Measurements from ENCODE around the gene ZNF346.
"Not testable (repeated sequence)": the region's sequence is repeated elsewhere in the genome, so short reads cannot be mapped to it uniquely, and the experiment has no call there.

The ZNF346 gene, protein sequence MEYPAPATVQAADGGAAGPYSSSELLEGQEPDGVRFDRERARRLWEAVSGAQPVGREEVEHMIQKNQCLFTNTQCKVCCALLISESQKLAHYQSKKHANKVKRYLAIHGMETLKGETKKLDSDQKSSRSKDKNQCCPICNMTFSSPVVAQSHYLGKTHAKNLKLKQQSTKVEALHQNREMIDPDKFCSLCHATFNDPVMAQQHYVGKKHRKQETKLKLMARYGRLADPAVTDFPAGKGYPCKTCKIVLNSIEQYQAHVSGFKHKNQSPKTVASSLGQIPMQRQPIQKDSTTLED

DNA sequence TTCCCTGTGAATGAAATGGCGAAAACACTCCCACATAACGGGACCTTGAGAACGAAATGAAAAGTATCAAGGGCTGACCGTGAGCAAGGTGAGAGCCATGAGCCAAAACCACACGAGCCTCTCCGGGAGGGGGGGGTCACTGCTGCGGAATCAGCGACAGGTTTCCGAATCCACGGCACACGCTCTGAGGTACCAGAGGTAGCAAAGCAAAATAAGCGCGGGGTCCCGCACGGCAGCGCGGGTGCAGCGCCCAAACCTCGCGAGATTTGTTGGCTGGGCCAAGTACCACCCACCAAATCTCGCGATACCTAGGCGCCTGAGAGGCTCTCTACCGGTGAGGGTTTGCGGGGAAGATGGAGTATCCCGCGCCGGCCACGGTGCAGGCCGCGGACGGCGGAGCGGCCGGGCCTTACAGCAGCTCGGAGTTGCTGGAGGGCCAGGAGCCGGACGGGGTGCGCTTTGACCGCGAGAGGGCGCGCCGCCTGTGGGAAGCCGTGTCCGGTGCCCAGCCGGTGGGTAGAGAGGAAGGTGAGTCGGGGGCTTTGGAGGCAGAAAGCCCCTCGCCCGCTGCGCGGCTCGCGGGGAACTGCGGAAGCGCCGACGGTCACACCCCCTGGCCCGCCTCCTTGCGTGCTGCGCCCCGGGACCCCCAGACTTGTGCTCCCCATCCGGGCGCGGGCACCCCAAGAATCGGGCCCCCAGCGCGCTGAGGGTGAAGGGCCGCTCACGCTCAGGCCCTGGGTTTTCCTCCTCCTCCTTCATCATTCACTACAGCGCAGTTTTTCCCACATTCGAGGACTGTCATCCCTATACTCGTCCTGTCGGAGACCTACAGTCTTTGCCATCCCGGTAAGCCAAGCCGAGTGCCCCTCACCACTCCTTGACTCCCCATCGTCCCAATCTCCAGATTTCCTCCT, at the start of gene ZNF346:
Gene ZNF346 (plus strand): TSS at position 311 of the 917 bp plus-strand sequence. CDS start 43 bp downstream, at position 354.
- Mint-ChIP-seq H3K4me1 (ENCODE audit: low read depth) (peaks cover 29% of the 10 kb centered on the region), H3K36me3 (ENCODE audit: low read depth) (peaks cover 16% of the 10 kb centered on the region)

DNA sequence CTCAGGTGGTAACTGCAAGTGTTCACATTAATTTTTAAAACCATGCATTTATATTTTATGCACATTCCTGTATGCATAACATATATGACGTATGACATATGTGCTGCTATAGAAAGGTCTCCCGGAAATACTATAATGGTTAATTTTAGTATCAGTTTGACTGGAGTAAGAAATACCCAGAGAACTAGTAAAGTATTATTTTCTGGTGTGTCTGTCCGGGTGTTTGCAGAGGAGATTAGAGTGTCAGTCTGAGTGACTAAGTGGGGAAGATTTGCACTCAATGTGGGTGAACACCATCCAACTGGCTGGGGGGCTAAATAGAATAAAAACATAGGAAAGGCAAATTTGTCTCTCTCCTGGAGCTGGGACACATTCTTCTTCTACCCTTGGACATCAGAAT, 42.8 kb upstream of the ZNF346 start:
- no peaks in the 10 kb centered on the region for H3K9me3 Mint-ChIP-seq
- peaks cover 50% of the 10 kb centered on the region for H3K36me3 Mint-ChIP-seq (ENCODE audit: low read depth)
- no peaks in the 10 kb centered on the region for H3K27me3 Mint-ChIP-seq
- peaks cover 8% of the 10 kb centered on the region for H3K4me1 Mint-ChIP-seq (ENCODE audit: low read depth)
- no peak overlapping the region for H3K4me3 Mint-ChIP-seq
- peak overlapping the region; percentile 24 for H3K27ac Mint-ChIP-seq

More for the DNA sequence above, at the start of gene ZNF346:
- Mint-ChIP-seq H3K27me3 (no peaks in the 10 kb centered on the region), H3K4me3 (peak within 1 kb of the TSS; percentile 92), H3K9me3 (no peaks in the 10 kb centered on the region), H3K27ac (peak within 1 kb of the TSS; percentile 93)

DNA sequence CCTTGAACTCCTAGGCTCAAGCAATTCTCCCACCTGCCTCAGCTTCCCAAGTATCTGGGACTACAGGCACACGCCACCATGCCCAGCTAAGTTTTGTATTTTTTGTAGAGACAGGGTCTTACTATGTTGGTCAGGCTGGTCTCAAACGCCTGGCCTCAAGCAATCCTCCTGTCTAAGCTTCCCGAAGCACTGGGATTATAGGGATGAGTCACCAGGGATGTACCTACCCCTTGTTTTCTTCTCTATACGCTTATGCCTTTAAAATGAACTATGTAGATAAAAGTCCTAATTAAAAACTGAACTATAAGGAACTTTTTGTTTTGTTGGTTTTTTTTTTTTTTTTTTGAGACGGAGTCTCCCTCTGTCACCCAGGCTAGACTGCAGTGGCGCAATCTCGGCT, 41.7 kb upstream of the ZNF346 start:
- H3K9me3 Mint-ChIP-seq, result no peaks in the 10 kb centered on the region
- no peaks in the 10 kb centered on the region for H3K27me3 Mint-ChIP-seq
- H3K4me3 Mint-ChIP-seq, result no peak overlapping the region
- H3K36me3 Mint-ChIP-seq (ENCODE audit: low read depth), result peaks cover 38% of the 10 kb centered on the region
- no peak overlapping the region for H3K27ac Mint-ChIP-seq
- H3K4me1 Mint-ChIP-seq (ENCODE audit: low read depth), result peaks cover 15% of the 10 kb centered on the region

DNA sequence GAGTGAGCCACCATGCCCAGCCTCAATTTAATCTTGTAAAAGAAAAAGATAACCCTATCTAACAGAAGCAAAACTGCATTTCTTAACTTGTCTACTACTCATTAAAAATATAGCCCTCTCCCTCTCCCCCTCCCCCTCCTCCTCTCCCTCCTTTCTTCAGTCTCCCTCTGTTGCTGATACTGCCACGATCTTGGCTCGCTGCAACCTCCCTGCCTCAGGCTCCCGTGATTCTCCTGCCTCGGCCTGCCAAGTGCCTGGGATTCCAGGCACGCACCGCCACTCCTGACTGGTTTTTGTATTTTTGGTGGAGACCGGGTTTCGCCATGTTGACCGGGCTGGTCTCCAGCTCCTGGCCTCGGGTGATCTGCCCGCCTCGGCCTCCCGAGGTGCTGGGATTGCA, 39.4 kb upstream of the ZNF346 start:
- H3K27ac Mint-ChIP-seq, H3K4me3 Mint-ChIP-seq, H3K27me3 Mint-ChIP-seq, H3K9me3 Mint-ChIP-seq: not testable (repeated sequence)
- Mint-ChIP-seq H3K4me1 (ENCODE audit: low read depth) (peaks cover 29% of the 10 kb centered on the region), H3K36me3 (ENCODE audit: low read depth) (peaks cover 32% of the 10 kb centered on the region)

DNA sequence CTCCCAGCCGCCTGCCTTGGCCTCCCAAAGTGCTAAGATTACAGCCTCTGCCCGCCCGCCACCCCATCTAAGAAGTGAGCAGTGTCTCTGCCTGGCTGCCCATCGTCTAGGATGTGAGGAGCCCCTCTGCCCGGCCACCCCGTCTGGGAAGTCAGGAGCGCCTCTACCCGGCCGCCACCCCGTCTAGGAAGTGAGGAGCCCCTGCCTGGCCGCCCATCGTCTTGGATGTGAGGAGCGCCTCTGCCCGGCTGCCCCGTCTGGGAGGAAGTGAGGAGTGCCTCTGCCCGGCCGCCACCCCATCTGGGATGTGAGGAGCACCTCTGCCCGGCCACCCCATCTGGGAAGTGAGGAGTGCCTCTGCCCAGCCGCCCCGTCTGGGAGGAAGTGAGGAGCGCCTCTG, 38.9 kb upstream of the ZNF346 start:
- not testable (repeated sequence) for H3K27ac Mint-ChIP-seq, H3K9me3 Mint-ChIP-seq, H3K27me3 Mint-ChIP-seq, H3K4me3 Mint-ChIP-seq
- Mint-ChIP-seq H3K4me1 (ENCODE audit: low read depth) (peaks cover 34% of the 10 kb centered on the region), H3K36me3 (ENCODE audit: low read depth) (peaks cover 36% of the 10 kb centered on the region)

DNA sequence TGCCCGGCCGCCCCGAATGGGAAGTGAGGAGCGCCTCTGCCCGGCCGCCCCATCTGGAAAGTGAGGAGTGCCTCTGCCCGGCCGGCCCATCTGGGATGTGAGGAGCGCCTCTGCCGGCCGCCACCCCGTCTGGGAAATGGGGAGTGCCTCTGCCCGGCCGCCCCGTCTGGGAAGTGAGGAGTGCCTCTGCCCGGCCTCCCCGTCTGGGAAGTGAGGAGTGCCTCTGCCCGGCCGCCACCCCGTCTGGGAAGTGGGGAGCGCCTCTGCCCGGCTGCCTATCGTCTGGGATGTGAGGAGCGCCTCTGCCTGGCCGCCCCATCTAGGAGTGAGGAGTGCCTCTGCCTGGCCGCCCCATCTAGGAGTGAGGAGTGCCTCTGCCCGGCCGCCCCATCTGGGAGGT, 38.3 kb upstream of the ZNF346 start:
- H3K27ac Mint-ChIP-seq, H3K9me3 Mint-ChIP-seq, H3K4me3 Mint-ChIP-seq, H3K27me3 Mint-ChIP-seq: not testable (repeated sequence)
- peaks cover 36% of the 10 kb centered on the region for H3K4me1 Mint-ChIP-seq (ENCODE audit: low read depth)
- peaks cover 30% of the 10 kb centered on the region for H3K36me3 Mint-ChIP-seq (ENCODE audit: low read depth)

DNA sequence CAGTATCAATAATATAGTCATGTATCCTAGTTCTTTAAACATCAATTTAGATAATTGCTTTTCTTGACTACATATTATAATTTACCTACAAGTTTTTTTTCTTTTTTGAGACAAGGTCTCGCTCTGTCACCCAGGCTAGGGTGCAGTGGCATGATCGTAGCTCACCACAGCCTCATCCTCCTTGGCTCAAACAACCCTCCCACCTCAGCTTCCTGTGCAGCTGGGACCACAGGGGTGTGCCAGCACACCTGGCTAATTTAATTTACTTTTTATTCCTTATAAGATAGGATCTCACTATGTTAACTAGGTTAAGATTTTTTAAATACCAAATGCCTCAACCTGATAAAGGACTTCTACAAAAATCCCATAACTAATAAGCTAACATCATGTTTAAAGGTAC, 37.0 kb upstream of the ZNF346 start:
- no peaks in the 10 kb centered on the region for H3K9me3 Mint-ChIP-seq
- H3K36me3 Mint-ChIP-seq (ENCODE audit: low read depth), result peaks cover 20% of the 10 kb centered on the region
- no peak overlapping the region for H3K4me3 Mint-ChIP-seq
- H3K27me3 Mint-ChIP-seq, result no peaks in the 10 kb centered on the region
- H3K27ac Mint-ChIP-seq, result peak overlapping the region; percentile 49
- H3K4me1 Mint-ChIP-seq (ENCODE audit: low read depth), result peaks cover 34% of the 10 kb centered on the region

DNA sequence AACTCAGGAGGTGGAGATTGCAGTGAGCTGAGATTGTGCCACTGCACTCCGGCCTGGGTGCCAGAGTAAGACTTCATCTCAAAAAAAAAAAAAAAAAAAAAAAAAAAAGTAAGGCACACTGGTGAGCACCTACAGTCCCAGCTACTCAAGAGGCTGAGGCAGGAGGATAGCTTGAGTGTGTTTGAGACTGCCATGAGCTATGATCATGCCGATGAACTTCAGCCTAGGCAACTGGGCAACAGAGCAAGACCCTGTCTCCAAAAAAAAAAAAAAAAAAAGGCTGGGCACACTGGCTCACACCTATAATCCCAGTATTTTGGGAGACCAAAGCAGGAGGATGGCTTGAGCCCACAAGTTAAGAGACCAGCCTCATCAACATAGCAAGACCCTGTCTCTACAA, 36.2 kb upstream of the ZNF346 start:
- Mint-ChIP-seq H3K36me3 (ENCODE audit: low read depth) (peaks cover 15% of the 10 kb centered on the region), H3K4me1 (ENCODE audit: low read depth) (peaks cover 34% of the 10 kb centered on the region), H3K27ac (peak overlapping the region; percentile 49), H3K4me3 (no peak overlapping the region), H3K9me3 (no peaks in the 10 kb centered on the region), H3K27me3 (no peaks in the 10 kb centered on the region)

DNA sequence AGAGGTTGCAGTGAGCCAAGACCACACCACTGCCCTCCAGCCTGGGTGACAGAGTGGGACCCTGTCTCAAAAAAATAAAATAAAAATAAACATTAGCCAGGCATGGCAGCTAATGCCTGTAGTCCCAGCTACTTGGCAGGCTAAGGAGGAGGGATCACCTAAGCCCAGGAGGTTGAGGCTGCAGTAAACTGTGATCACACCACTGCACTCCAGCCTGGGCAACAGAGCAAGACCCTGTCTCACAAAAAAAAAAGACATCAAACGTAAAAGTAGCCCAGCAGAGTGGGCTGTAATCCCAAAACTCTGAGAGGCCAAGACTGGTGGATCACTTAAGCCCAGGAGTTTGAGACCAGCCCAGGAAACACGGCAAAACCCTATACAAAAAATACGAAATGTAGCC, 34.9 kb upstream of the ZNF346 start:
- Mint-ChIP-seq H3K27ac (no peak overlapping the region), H3K36me3 (ENCODE audit: low read depth) (peaks cover 8% of the 10 kb centered on the region), H3K4me1 (ENCODE audit: low read depth) (peaks cover 36% of the 10 kb centered on the region), H3K4me3 (no peak overlapping the region), H3K9me3 (no peaks in the 10 kb centered on the region), H3K27me3 (no peaks in the 10 kb centered on the region)

DNA sequence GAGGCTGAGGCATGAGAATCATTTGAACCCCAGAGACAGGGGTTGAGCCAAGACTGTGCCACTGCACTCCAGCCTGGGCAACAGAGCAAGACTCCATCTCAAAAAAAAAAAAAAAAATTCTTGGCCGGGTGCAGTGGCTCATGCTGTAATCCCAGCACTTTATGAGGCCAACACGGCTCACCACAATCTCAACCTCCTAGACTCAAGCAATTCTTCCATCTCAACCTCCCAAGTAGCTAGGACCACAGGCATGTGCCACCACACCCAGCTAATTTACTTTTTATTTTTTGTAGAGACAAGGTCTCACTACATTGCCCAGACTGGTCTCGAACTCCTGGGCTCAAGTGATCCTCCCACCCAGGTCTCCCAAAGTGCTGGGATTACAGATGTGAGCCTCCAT, 29.4 kb upstream of the ZNF346 start:
- H3K9me3 Mint-ChIP-seq, H3K4me3 Mint-ChIP-seq, H3K27me3 Mint-ChIP-seq, H3K27ac Mint-ChIP-seq: not testable (repeated sequence)
- Mint-ChIP-seq H3K4me1 (ENCODE audit: low read depth) (peaks cover 43% of the 10 kb centered on the region), H3K36me3 (ENCODE audit: low read depth) (peaks cover 24% of the 10 kb centered on the region)

DNA sequence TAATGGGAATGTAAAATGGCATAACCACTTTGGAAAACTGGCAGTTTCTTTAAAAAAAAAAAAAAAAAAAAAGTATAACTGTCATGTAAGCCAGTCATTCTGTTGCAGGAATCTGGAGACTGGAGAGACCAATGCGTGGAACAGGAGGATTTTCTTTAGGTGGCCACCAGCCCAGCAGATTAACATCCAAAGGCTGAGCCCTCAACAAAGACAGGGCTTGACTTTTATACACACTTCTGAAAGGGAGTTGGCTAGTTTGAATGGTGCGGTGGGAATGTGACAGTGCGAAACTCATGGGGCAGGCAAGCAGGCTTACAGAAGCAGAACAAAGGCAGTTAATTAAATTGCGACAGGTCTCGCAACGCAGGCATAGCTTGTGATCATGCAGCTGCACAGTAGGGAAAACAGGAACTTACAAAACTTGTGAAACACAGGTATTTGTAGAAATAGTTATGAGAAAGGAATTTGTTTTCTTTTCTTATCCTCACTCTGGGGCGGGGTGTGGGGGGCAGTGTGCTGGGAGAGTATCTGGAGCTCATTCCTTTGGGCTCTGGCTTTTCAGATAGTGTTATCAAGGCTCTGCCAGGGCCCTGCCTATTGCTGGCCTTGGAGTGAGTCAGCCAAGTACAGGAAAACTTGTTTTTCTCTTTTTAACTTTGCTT, 27.9 kb upstream of the ZNF346 start:
- peak overlapping the region; percentile 16 for H3K27ac Mint-ChIP-seq
- peaks cover 23% of the 10 kb centered on the region for H3K36me3 Mint-ChIP-seq (ENCODE audit: low read depth)
- H3K4me3 Mint-ChIP-seq, result no peak overlapping the region
- no peaks in the 10 kb centered on the region for H3K27me3 Mint-ChIP-seq
- no peaks in the 10 kb centered on the region for H3K9me3 Mint-ChIP-seq
- peaks cover 37% of the 10 kb centered on the region for H3K4me1 Mint-ChIP-seq (ENCODE audit: low read depth)

DNA sequence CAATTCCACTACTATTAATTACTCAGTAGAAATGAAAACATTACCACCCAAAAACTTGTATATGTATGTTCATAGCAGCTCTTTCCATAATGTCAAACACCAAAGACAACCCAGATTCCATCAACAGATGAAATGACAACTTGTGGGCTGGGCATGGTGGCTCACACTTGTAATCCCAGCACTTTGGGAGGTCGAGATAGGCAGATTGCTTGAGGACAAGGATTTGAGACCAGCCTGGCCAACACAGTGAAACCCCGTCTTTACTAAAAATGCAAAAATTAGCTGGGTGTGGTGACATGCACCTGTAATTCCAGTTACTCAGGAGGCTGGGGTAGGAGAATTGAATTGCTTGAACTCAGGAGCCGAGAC, 27.4 kb upstream of the ZNF346 start:
- peak overlapping the region; percentile 16 for H3K27ac Mint-ChIP-seq
- no peak overlapping the region for H3K4me3 Mint-ChIP-seq
- H3K36me3 Mint-ChIP-seq (ENCODE audit: low read depth), result peaks cover 24% of the 10 kb centered on the region
- peaks cover 39% of the 10 kb centered on the region for H3K4me1 Mint-ChIP-seq (ENCODE audit: low read depth)
- no peaks in the 10 kb centered on the region for H3K27me3 Mint-ChIP-seq
- no peaks in the 10 kb centered on the region for H3K9me3 Mint-ChIP-seq

DNA sequence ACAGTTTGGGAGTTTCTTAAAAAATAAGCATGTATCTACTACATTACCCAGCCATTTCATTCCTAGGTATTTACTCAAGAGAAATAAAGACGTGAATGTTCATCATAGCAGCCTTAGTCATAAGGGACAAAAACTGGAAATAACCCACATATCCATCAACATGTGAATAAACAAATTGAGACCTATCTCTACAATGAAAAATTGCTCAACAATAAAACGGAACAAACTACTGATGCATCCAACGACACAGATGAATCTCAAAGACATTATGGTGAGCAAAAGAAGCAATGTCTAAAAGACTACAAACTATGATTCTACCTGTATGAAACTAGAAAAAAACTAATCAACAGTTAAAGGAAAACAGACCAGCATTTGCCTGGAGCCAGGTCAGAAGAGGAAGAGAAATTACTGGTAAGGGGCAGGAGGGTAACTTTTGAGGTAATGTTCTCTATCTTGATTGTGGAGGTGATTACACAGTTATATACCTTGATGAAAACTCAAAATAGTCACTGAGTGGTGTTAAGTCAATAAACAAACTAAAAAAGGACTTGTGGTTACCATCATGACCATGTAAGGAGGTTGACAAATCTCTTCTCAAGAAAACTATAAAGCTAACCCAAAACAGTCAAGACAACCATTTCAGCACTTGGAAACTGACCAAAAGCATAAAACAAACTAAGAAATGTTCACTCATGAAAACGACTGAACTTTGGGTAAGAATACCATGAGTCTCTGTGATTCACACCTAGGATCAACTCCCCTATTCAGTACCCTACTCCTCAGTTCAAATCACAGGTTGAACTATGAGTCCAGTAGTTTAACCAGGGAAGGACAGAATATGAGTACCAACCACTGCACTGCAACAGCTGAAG, 26.4 kb upstream of the ZNF346 start:
- peak overlapping the region; percentile 75 for H3K27ac Mint-ChIP-seq
- H3K36me3 Mint-ChIP-seq (ENCODE audit: low read depth), result peaks cover 30% of the 10 kb centered on the region
- H3K4me3 Mint-ChIP-seq, result no peak overlapping the region
- H3K4me1 Mint-ChIP-seq (ENCODE audit: low read depth), result peaks cover 43% of the 10 kb centered on the region
- H3K9me3 Mint-ChIP-seq, result no peaks in the 10 kb centered on the region
- no peaks in the 10 kb centered on the region for H3K27me3 Mint-ChIP-seq

DNA sequence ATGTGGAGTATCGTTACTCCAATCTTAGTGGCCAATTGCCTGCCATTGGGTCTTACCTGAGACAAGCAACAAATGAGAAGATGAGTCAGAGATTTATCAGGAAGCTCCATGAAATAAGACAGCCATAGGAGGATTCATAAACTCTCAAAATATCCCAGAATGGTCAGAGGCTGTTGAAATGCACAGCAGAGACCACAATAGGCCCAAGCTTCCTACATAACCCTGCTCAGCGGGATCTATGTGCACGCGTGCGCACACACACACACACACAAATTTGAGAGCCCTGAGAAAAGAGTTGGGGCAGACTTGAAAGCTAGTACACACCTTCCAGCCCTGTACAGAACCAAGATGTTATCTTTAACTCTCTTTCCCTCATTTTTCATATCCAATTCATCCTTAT, 25.7 kb upstream of the ZNF346 start:
- Mint-ChIP-seq H3K4me3 (no peak overlapping the region), H3K4me1 (ENCODE audit: low read depth) (peaks cover 46% of the 10 kb centered on the region)

More for the DNA sequence above, 25.7 kb upstream of the ZNF346 start:
- Mint-ChIP-seq H3K27me3 (no peaks in the 10 kb centered on the region), H3K36me3 (ENCODE audit: low read depth) (peaks cover 33% of the 10 kb centered on the region), H3K27ac (peak overlapping the region; percentile 38), H3K9me3 (no peaks in the 10 kb centered on the region)

Measured in stimulated activated naive CD8-positive, alpha-beta T cell treated with anti-CD3 and anti-CD28 coated beads, Interleukin-15, Interleukin-2, amounts not matched to agents 100 ng/mL and 50 ng/mL, for 24 hours (primary cell).